Fibroblast of pulmonary artery (primary cell): ENCODE results near the gene YES1.

Experiments
- DNase-seq: peaks from one replicate; pipeline ENCODE4 v3.0.0-alpha.2; 2010; ENCODE audit warnings: low read depth
- H3K4me3 ChIP-seq: replicated peaks from 2 replicates; pipeline ENCODE4 v1.5.1; 2011; ENCODE audit warnings: low read depth, mild to moderate bottlenecking, control low read depth, low read length, moderate library complexity
- TF ChIP-seq, protein P1 (sequence below): IDR thresholded peaks from 2 replicates; pipeline ENCODE4 v1.5.1; 2011; ENCODE audit warnings: mild to moderate bottlenecking, control low read depth, low read length, inconsistent platforms; ENCODE audit errors: missing control alignments

YES1 gene

DNA sequence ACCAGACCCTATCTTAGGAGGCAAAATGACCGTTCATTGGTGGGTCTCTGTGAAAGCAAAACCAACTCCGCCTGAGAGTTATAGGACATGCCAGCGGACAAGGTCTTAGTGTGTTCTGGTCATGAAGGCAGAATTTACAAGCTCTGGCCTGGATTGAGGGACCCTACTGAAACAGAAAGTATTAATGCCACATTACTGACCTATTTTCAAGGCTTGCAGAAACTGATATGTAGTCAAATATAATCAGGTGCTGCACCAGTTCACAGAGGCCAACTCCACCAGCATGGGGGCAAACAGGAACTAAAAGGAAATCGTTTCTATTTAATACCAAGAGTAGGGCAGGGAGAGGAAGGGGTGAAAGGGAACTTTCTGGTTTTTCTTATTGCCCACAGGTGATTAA is 134.9 kb downstream of the YES1 start:
- no peak for DNase-seq
- TF ChIP-seq, protein P1, sequence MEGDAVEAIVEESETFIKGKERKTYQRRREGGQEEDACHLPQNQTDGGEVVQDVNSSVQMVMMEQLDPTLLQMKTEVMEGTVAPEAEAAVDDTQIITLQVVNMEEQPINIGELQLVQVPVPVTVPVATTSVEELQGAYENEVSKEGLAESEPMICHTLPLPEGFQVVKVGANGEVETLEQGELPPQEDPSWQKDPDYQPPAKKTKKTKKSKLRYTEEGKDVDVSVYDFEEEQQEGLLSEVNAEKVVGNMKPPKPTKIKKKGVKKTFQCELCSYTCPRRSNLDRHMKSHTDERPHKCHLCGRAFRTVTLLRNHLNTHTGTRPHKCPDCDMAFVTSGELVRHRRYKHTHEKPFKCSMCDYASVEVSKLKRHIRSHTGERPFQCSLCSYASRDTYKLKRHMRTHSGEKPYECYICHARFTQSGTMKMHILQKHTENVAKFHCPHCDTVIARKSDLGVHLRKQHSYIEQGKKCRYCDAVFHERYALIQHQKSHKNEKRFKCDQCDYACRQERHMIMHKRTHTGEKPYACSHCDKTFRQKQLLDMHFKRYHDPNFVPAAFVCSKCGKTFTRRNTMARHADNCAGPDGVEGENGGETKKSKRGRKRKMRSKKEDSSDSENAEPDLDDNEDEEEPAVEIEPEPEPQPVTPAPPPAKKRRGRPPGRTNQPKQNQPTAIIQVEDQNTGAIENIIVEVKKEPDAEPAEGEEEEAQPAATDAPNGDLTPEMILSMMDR, result no peak
- H3K4me3 ChIP-seq, result no peak overlapping the region

DNA sequence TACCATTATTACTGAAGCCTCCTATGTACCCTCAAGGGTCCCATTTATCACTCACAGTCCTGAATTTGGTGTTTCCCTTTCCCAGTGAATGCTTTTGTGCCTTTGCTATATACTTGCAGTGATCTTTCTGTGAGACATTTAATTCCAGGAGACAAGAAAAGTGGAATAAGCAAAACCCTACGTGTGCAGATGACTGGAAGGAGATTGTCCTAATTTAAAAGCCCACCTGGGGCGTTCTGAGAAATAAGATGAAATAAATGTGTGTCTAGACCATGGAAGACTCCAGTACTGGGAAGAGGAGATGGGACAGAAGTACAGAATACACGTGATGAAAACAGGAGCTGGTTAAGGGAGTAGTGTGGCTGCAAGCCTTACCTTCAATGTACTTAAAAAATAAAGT is 135.3 kb downstream of the YES1 start:
- TF ChIP-seq, protein P1, result no peak
- DNase-seq, result no peak

DNA sequence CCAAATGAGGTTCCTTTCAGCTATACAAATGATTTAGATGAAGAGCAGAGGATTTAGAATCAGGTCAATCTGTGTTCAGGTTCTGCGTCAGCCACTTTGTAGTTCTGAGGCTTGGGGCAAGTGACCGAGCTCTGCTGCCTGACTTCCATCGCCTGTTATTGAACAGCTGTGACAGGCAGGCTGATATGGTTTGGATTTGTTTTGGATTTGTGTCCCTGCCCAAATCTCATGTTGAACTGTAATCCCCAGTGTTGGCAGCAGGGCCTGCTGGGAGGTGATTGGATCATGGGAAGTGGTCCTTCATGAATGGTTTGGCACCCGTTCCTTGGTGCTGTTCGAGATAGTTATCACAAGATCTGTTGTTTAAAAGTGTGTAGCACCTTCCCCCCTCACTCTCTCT is 136.0 kb downstream of the YES1 start:
- TF ChIP-seq, protein P1, result no peak
- no peak for DNase-seq
- no peak overlapping the region for H3K4me3 ChIP-seq

More for the DNA sequence above, 135.3 kb downstream of the YES1 start:
- no peak overlapping the region for H3K4me3 ChIP-seq

DNA sequence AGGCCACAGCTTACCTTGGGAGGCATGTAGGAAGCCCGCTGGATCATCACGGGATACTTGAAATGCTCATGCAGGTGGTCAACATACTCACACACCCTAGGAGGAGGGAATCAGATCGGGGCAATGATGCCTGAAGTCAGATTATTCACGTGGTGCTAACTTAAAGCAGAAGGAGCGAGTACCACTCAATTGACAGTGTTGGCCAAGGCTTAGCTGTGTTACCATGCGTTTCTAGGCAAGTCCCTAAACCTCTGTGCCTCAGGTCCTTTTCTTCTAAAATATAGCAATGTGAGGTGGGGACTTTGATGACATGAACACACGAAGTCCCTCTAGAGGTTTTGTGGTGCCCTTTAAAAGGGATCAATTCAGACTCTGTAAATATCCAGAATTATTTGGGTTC is 136.7 kb downstream of the YES1 start:
- no peak overlapping the region for H3K4me3 ChIP-seq
- TF ChIP-seq, protein P1, result no peak
- DNase-seq, result no peak

DNA sequence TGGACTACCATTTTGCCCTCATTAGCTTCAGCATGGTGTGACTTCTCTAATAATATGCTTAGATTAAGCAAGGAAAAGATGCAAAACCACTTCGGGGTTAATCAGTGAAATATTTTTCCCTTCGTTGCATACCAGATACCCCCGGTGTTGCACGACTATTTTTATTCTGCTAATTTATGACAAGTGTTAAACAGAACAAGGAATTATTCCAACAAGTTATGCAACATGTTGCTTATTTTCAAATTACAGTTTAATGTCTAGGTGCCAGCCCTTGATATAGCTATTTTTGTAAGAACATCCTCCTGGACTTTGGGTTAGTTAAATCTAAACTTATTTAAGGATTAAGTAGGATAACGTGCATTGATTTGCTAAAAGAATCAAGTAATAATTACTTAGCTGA is 138.3 kb downstream of the YES1 start:
- no peak for DNase-seq
- TF ChIP-seq, protein P1, result no peak
- no peak overlapping the region for H3K4me3 ChIP-seq

DNA sequence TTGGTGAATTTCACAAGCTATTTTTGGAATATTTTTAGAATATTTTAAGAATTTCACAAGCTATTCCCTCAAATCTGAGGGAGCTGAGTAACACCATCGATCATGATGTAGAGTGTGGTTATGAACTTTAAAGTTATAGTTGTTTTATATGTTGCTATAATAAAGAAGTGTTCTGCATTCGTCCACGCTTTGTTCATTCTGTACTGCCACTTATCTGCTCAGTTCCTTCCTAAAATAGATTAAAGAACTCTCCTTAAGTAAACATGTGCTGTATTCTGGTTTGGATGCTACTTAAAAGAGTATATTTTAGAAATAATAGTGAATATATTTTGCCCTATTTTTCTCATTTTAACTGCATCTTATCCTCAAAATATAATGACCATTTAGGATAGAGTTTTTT is 138.7 kb downstream of the YES1 start:
- H3K4me3 ChIP-seq, result no peak overlapping the region
- no peak for DNase-seq
- TF ChIP-seq, protein P1, result no peak
